SK-N-SH treated with all-trans-retinoic acid at 6 μM for 48 hours (cell line): Measurements from ENCODE around the gene RAB30.

ENCODE experiments used
- ATAC-seq: fragments of 200-7000 bp; cut with Tn5 transposase; 3 replicates; pipeline ENCODE4 v1.9.1; 2020; ENCODE audit warnings: mild to moderate bottlenecking, moderate library complexity
- ARNTL ChIP-seq: fragments of 450-650 bp; formaldehyde crosslinking; IDR thresholded peaks from 2 replicates; pipeline ENCODE4 v1.5.0; 2020; ENCODE audit warnings: low read depth, mild to moderate bottlenecking, moderate library complexity, borderline replicate concordance
- BACH2 ChIP-seq: fragments of 250-450 bp; sonication (Bioruptor Pico); IDR thresholded peaks from 2 replicates; pipeline ENCODE4 v1.9.0; 2021; ENCODE audit warnings: mild to moderate bottlenecking, borderline replicate concordance
- CSDC2 ChIP-seq: fragments of 250-450 bp; sonication (Bioruptor Pico); IDR thresholded peaks from 2 replicates; pipeline ENCODE4 v1.5.0; 2020; ENCODE audit warnings: mild to moderate bottlenecking, moderate library complexity
- ESRRG ChIP-seq: fragments of 250-450 bp; sonication (Bioruptor Pico); IDR thresholded peaks from 2 replicates; pipeline ENCODE4 v1.6.1; 2021; ENCODE audit warnings: mild to moderate bottlenecking
- GLIS3 ChIP-seq: fragments of 250-450 bp; sonication (Bioruptor Pico); IDR thresholded peaks from 2 replicates; pipeline ENCODE4 v1.5.0; 2020; ENCODE audit warnings: mild to moderate bottlenecking, moderate library complexity
- ISL1 ChIP-seq: fragments of 250-450 bp; sonication (Bioruptor Pico); IDR thresholded peaks from 2 replicates; pipeline ENCODE4 v2.1.2; 2022; ENCODE audit warnings: mild to moderate bottlenecking, moderate library complexity
- OSR1 ChIP-seq: fragments of 250-450 bp; sonication (Bioruptor Pico); IDR thresholded peaks from 2 replicates; pipeline ENCODE4 v1.8.0; 2022; ENCODE audit warnings: moderate library complexity, mild to moderate bottlenecking, inconsistent platforms
- PPARA ChIP-seq: fragments of 250-450 bp; sonication (Bioruptor Pico); IDR thresholded peaks from 2 replicates; pipeline ENCODE4 v1.5.0; 2020; ENCODE audit warnings: mild to moderate bottlenecking, borderline replicate concordance
- RARB ChIP-seq: fragments of 250-450 bp; sonication (Bioruptor Pico); IDR thresholded peaks from 2 replicates; pipeline ENCODE4 v1.8.0; 2021; ENCODE audit warnings: mild to moderate bottlenecking, moderate library complexity
- SNAI2 ChIP-seq: fragments of 250-450 bp; sonication (Bioruptor Pico); IDR thresholded peaks from 2 replicates; pipeline ENCODE4 v1.5.0; 2020; ENCODE audit warnings: mild to moderate bottlenecking, moderate library complexity
- TCF4 ChIP-seq: fragments of 250-450 bp; sonication (Bioruptor Pico); IDR thresholded peaks from 2 replicates; pipeline ENCODE4 v1.8.0; 2021; ENCODE audit warnings: mild to moderate bottlenecking, moderate library complexity, borderline replicate concordance
- TOX ChIP-seq: fragments of 250-450 bp; sonication (Bioruptor Pico); IDR thresholded peaks from 2 replicates; pipeline ENCODE4 v1.8.0; 2021; ENCODE audit warnings: mild to moderate bottlenecking, moderate library complexity, borderline replicate concordance
- ZC3H10 ChIP-seq: fragments of 250-450 bp; sonication (Bioruptor Pico); IDR thresholded peaks from 2 replicates; pipeline ENCODE4 v1.5.1; 2021; ENCODE audit warnings: mild to moderate bottlenecking, moderate library complexity
- ZFP3 ChIP-seq: fragments of 250-450 bp; sonication (Bioruptor Pico); IDR thresholded peaks from 2 replicates; pipeline ENCODE4 v1.5.0; 2020; ENCODE audit warnings: mild to moderate bottlenecking, moderate library complexity
- ZFP30 ChIP-seq: fragments of 450-650 bp; formaldehyde crosslinking; IDR thresholded peaks from 2 replicates; pipeline ENCODE4 v1.5.0; 2022; ENCODE audit warnings: mild to moderate bottlenecking, moderate library complexity
- ZNF565 ChIP-seq: fragments of 450-650 bp; formaldehyde crosslinking; conservative IDR thresholded peaks from 2 replicates; pipeline ENCODE4 v1.5.0; 2020; ENCODE audit warnings: low read depth, mild to moderate bottlenecking, moderate library complexity
- ZNF70 ChIP-seq: fragments of 450-650 bp; formaldehyde crosslinking; IDR thresholded peaks from 2 replicates; pipeline ENCODE4 v1.5.0; 2020; ENCODE audit warnings: mild to moderate bottlenecking, moderate library complexity
- ZNF8 ChIP-seq: fragments of 450-650 bp; formaldehyde crosslinking; IDR thresholded peaks from 2 replicates; pipeline ENCODE4 v1.5.0; 2020; ENCODE audit warnings: mild to moderate bottlenecking, moderate library complexity
- TF ChIP-seq, protein P1 (sequence below): fragments of 250-450 bp; sonication (Bioruptor Pico); IDR thresholded peaks from 2 replicates; pipeline ENCODE4 v1.5.1; 2021; ENCODE audit warnings: mild to moderate bottlenecking, moderate library complexity
- TF ChIP-seq, protein P2 (sequence below): fragments of 250-450 bp; sonication (Bioruptor Pico); IDR thresholded peaks from 2 replicates; pipeline ENCODE4 v1.8.0; 2021; ENCODE audit warnings: low read depth, mild to moderate bottlenecking, moderate library complexity, borderline replicate concordance
- TF ChIP-seq, protein P3 (sequence below): fragments of 250-450 bp; sonication (Bioruptor Pico); IDR thresholded peaks from 2 replicates; pipeline ENCODE4 v1.8.0; 2020; ENCODE audit warnings: mild to moderate bottlenecking, moderate library complexity, borderline replicate concordance
- TF ChIP-seq, protein P4 (sequence below): fragments of 250-450 bp; sonication (Bioruptor Pico); IDR thresholded peaks from 2 replicates; pipeline ENCODE4 v1.5.0; 2020; ENCODE audit warnings: mild to moderate bottlenecking, moderate library complexity

Gene RAB30

DNA sequence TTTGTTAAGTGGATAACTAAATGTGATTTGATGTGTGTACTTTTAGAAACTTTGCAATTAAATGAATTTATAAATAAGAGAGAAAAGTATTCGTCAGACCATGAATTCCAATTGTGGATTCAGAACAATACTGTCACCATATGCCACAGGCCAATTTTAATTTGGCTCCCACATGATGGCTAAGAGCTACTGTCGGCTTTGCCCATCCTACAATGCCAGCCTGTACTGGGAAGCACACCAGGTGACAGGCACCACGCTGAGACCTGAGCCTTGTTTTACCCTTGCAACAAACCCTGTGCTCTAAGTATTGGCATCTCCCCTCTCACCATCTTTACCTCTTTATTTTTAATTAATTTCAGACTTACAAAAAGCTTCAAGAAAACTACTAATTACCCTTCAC, 14.0 kb downstream of the RAB30 start:
- TF ChIP-seq OSR1 (CRISPR knock-in tag) (no peak), ZNF70 (CRISPR knock-in tag) (no peak), ZFP30 (no peak), BACH2 (CRISPR knock-in tag) (no peak), ESRRG (no peak), SNAI2 (no peak), ZNF565 (CRISPR knock-in tag) (no peak), RARB (CRISPR knock-in tag) (no peak)
- TF ChIP-seq, protein P1, sequence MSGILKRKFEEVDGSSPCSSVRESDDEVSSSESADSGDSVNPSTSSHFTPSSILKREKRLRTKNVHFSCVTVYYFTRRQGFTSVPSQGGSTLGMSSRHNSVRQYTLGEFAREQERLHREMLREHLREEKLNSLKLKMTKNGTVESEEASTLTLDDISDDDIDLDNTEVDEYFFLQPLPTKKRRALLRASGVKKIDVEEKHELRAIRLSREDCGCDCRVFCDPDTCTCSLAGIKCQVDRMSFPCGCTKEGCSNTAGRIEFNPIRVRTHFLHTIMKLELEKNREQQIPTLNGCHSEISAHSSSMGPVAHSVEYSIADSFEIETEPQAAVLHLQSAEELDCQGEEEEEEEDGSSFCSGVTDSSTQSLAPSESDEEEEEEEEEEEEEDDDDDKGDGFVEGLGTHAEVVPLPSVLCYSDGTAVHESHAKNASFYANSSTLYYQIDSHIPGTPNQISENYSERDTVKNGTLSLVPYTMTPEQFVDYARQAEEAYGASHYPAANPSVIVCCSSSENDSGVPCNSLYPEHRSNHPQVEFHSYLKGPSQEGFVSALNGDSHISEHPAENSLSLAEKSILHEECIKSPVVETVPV (CRISPR knock-in tag) = no peak
- TF ChIP-seq, protein P2, sequence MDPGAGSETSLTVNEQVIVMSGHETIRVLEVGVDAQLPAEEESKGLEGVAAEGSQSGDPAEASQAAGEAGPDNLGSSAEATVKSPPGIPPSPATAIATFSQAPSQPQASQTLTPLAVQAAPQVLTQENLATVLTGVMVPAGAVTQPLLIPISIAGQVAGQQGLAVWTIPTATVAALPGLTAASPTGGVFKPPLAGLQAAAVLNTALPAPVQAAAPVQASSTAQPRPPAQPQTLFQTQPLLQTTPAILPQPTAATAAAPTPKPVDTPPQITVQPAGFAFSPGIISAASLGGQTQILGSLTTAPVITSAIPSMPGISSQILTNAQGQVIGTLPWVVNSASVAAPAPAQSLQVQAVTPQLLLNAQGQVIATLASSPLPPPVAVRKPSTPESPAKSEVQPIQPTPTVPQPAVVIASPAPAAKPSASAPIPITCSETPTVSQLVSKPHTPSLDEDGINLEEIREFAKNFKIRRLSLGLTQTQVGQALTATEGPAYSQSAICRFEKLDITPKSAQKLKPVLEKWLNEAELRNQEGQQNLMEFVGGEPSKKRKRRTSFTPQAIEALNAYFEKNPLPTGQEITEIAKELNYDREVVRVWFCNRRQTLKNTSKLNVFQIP (CRISPR knock-in tag) = no peak
- TF ChIP-seq, all 23 proteins: peak for 0
- no peak for ATAC-seq

DNA sequence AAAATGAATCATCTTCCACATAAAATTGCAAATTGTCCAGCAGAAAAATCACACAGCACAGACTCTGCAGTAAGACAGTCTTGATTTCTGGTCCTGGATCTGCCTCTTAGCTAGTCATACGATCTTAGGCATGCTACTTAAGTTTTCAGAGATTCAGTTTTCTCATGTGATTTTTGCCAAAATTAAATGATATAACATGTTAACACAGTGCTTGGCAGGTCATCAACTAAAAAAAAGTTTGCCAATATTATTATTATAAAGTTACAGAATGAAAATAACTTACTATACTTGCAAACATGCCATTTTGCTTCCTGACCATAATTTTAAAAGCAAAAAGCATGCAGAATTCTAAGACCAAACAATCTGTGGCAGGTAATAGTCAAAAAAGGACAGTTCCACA, 15.1 kb downstream of the RAB30 start:
- TF ChIP-seq, protein P3, sequence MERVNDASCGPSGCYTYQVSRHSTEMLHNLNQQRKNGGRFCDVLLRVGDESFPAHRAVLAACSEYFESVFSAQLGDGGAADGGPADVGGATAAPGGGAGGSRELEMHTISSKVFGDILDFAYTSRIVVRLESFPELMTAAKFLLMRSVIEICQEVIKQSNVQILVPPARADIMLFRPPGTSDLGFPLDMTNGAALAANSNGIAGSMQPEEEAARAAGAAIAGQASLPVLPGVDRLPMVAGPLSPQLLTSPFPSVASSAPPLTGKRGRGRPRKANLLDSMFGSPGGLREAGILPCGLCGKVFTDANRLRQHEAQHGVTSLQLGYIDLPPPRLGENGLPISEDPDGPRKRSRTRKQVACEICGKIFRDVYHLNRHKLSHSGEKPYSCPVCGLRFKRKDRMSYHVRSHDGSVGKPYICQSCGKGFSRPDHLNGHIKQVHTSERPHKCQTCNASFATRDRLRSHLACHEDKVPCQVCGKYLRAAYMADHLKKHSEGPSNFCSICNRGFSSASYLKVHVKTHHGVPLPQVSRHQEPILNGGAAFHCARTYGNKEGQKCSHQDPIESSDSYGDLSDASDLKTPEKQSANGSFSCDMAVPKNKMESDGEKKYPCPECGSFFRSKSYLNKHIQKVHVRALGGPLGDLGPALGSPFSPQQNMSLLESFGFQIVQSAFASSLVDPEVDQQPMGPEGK (CRISPR knock-in tag) = no peak
- TF ChIP-seq PPARA (CRISPR knock-in tag) (no peak), ZFP30 (no peak), SNAI2 (no peak), CSDC2 (CRISPR knock-in tag) (no peak), GLIS3 (CRISPR knock-in tag) (no peak), ISL1 (CRISPR knock-in tag) (no peak), ZNF8 (CRISPR knock-in tag) (no peak), TOX (CRISPR knock-in tag) (no peak), RARB (CRISPR knock-in tag) (no peak), ZNF70 (CRISPR knock-in tag) (no peak)
- TF ChIP-seq, protein P1 (CRISPR knock-in tag) = no peak
- TF ChIP-seq, protein P2 (CRISPR knock-in tag) = no peak
- no peak for ATAC-seq

DNA sequence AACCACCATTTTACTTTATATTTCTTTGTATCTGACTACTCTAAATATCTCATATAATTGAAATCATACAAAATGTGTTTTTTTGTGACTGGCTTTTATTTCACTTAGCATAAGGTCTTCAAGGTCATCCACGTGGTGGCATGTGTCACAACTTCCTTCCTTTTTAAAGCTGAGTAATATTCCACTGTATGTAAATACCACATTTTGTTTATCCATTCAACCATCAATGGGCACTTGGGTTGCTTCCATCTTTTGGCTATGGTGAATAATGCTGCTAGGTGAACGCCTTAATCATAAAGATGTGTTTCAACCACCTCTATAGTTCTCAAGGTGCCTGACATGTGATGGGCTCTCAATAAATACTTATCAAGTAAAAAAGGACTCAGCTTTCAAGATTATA, 15.5 kb downstream of the RAB30 start:
- no peak for ATAC-seq
- no peak for TF ChIP-seq CSDC2 (CRISPR knock-in tag)
- TF ChIP-seq, protein P4, sequence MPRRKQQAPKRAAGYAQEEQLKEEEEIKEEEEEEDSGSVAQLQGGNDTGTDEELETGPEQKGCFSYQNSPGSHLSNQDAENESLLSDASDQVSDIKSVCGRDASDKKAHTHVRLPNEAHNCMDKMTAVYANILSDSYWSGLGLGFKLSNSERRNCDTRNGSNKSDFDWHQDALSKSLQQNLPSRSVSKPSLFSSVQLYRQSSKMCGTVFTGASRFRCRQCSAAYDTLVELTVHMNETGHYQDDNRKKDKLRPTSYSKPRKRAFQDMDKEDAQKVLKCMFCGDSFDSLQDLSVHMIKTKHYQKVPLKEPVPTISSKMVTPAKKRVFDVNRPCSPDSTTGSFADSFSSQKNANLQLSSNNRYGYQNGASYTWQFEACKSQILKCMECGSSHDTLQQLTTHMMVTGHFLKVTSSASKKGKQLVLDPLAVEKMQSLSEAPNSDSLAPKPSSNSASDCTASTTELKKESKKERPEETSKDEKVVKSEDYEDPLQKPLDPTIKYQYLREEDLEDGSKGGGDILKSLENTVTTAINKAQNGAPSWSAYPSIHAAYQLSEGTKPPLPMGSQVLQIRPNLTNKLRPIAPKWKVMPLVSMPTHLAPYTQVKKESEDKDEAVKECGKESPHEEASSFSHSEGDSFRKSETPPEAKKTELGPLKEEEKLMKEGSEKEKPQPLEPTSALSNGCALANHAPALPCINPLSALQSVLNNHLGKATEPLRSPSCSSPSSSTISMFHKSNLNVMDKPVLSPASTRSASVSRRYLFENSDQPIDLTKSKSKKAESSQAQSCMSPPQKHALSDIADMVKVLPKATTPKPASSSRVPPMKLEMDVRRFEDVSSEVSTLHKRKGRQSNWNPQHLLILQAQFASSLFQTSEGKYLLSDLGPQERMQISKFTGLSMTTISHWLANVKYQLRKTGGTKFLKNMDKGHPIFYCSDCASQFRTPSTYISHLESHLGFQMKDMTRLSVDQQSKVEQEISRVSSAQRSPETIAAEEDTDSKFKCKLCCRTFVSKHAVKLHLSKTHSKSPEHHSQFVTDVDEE (CRISPR knock-in tag) = no peak
- no peak for TF ChIP-seq ZNF8 (CRISPR knock-in tag)
- no peak for TF ChIP-seq ARNTL (CRISPR knock-in tag)
- TF ChIP-seq ZNF565 (CRISPR knock-in tag) = no peak
- no peak for TF ChIP-seq PPARA (CRISPR knock-in tag)
- no peak for TF ChIP-seq RARB (CRISPR knock-in tag)
- TF ChIP-seq TCF4 = no peak
- no peak for TF ChIP-seq ZFP3
- TF ChIP-seq ESRRG = no peak
- TF ChIP-seq ZC3H10 (CRISPR knock-in tag) = no peak
- TF ChIP-seq BACH2 (CRISPR knock-in tag) = no peak
- TF ChIP-seq TOX (CRISPR knock-in tag) = no peak
- TF ChIP-seq, protein P1 (CRISPR knock-in tag) = no peak
- TF ChIP-seq, protein P2 (CRISPR knock-in tag) = no peak
